CD8-positive, alpha-beta memory T cell (primary cell): Measurements from ENCODE around the gene RPGR. TPM values are rescaled to one million over a fixed set of nuclear protein-coding genes. Genes with fewer than 3 reads are reported as not detected.

Experiments used
- CTCF ChIA-PET: fragments of 350-600 bp; sonication (Branson Sonifier 250); formaldehyde crosslinking; loops from one replicate; lab custom pipeline; 2021; ENCODE audit warnings: antibody characterized with exemption; lab: Charles Lee
- POLR2A ChIA-PET: fragments of 350-600 bp; sonication (Branson Sonifier 250); formaldehyde crosslinking; loops from one replicate; lab custom pipeline; 2021; ENCODE audit warnings: antibody characterized with exemption; lab: Charles Lee
- DNase-seq, 5 donors: peaks; one replicate each; pipeline versions ENCODE4 v3.0.0 to v3.0.0-alpha.2; 2020 to 2022; ENCODE audit warnings: mixed read lengths in 1 of 5
- H3K27ac ChIP-seq: one replicate; pipeline ENCODE4 v1.7.0; 2013; ENCODE audit warnings: low read depth, mild to moderate bottlenecking, low read length, moderate library complexity
- H3K27me3 ChIP-seq: 2 replicates; pipeline ENCODE4 v1.7.0; 2013; ENCODE audit warnings: low read length, mild to moderate bottlenecking; ENCODE audit not compliant: insufficient read depth, poor library complexity, severe bottlenecking
- H3K36me3 ChIP-seq: 2 replicates; pipeline ENCODE4 v1.7.0; 2013; ENCODE audit warnings: mild to moderate bottlenecking, low read length, moderate library complexity; ENCODE audit not compliant: insufficient read depth
- H3K4me1 ChIP-seq: 2 replicates; pipeline ENCODE4 v1.7.0; 2013; ENCODE audit warnings: mild to moderate bottlenecking, low read length, moderate library complexity; ENCODE audit not compliant: insufficient read depth
- H3K4me3 ChIP-seq: 2 replicates; pipeline ENCODE4 v1.7.0; 2013; ENCODE audit warnings: mild to moderate bottlenecking, low read length
- H3K9me3 ChIP-seq: 2 replicates; pipeline ENCODE4 v1.7.0; 2013; ENCODE audit warnings: mild to moderate bottlenecking, low read length
- H3K27ac Mint-ChIP-seq, 8 donors: one replicate each; pipeline ENCODE4 v1.8.0; 2020 to 2021; ENCODE audit warnings: mixed read lengths in 8 of 8, mild to moderate bottlenecking in 6 of 8, inconsistent platforms in 3 of 8, moderate library complexity in 3 of 8
- H3K27me3 Mint-ChIP-seq, 2 donors: one replicate each; pipeline ENCODE4 v1.8.0; 2020 to 2021; ENCODE audit warnings: mixed read lengths in 2 of 2, mild to moderate bottlenecking in 1 of 2, moderate library complexity in 1 of 2
- H3K36me3 Mint-ChIP-seq, 3 donors: one replicate each; pipeline ENCODE4 v1.8.0; 2020 to 2021; ENCODE audit warnings: mixed read lengths in 3 of 3, inconsistent platforms in 1 of 3, mild to moderate bottlenecking in 1 of 3
- H3K4me1 Mint-ChIP-seq, 3 donors: one replicate each; pipeline ENCODE4 v1.8.0; 2020 to 2021; ENCODE audit warnings: mixed read lengths in 3 of 3, inconsistent platforms in 1 of 3, mild to moderate bottlenecking in 1 of 3
- H3K4me3 Mint-ChIP-seq, 7 donors: one replicate each; pipeline ENCODE4 v1.8.0; 2020 to 2021; ENCODE audit warnings: mixed read lengths in 7 of 7, mild to moderate bottlenecking in 6 of 7, moderate library complexity in 4 of 7, inconsistent platforms in 2 of 7
- H3K9me3 Mint-ChIP-seq, 5 donors: one replicate each; pipeline ENCODE4 v1.8.0; 2020 to 2022; ENCODE audit warnings: mixed read lengths in 5 of 5, mild to moderate bottlenecking in 3 of 5, moderate library complexity in 2 of 5, inconsistent platforms in 1 of 5
- polyA plus RNA-seq: library from polyadenylated mRNA; unstranded; fragments of 300-500 nt; fragmentation: Illumina TruSeq; gene quantifications from one replicate; pipeline ENCODE4 v1.2.3, GENCODE V29; 2021
- total RNA-seq, 2 experiments: library from RNA; stranded (reverse); gene quantifications; one replicate each; pipeline ENCODE4 v1.2.3, GENCODE V29; 2021

Gene RPGR
- total and polyA plus RNA-seq, 3 experiments from 2014 or later = 7.1 to 11.1 (median 8.5) TPM

- no peaks in the 10 kb centered on the region for H3K9me3 Mint-ChIP-seq
- Histone ChIP-seq H3K27me3 (no peaks in the 10 kb centered on the region), H3K27ac (no peak overlapping the region), H3K4me3 (no peak overlapping the region), H3K36me3 (no peaks in the 10 kb centered on the region), H3K4me1 (no peaks in the 10 kb centered on the region), H3K9me3 (no peaks in the 10 kb centered on the region)
- peaks cover 3 to 41% (median 6%) of the 10 kb centered on the region in 3 donors for H3K36me3 Mint-ChIP-seq
- POLR2A ChIA-PET = no interaction called here
- CTCF ChIA-PET = no interaction called here
- H3K27me3 Mint-ChIP-seq = no peaks in the 10 kb centered on the region
- no peak overlapping the region for H3K4me3 Mint-ChIP-seq
- H3K4me1 Mint-ChIP-seq = no peaks in the 10 kb centered on the region
- H3K27ac Mint-ChIP-seq = no peak overlapping the region
- DNase-seq = no peak
Measured at GRCh38 chrX:38318196-38318595, 9.1 kb downstream of the RPGR start.

- Mint-ChIP-seq H3K27me3 (peaks cover 0 to 1% of the 10 kb centered on the region in 2 donors), H3K4me3 (no peak overlapping the region), H3K9me3 (no peaks in the 10 kb centered on the region), H3K27ac (no peak overlapping the region), H3K36me3 (peaks cover 3 to 44% (median 6%) of the 10 kb centered on the region in 3 donors), H3K4me1 (no peaks in the 10 kb centered on the region)
- Histone ChIP-seq H3K27ac (no peak overlapping the region), H3K4me1 (no peaks in the 10 kb centered on the region), H3K9me3 (no peaks in the 10 kb centered on the region), H3K27me3 (no peaks in the 10 kb centered on the region), H3K36me3 (no peaks in the 10 kb centered on the region), H3K4me3 (no peak overlapping the region)
- DNase-seq = no peak
- ChIA-PET POLR2A (no interaction called here), CTCF (no interaction called here)
Measured at GRCh38 chrX:38315186-38315585, 12.1 kb downstream of the RPGR start.

DNA sequence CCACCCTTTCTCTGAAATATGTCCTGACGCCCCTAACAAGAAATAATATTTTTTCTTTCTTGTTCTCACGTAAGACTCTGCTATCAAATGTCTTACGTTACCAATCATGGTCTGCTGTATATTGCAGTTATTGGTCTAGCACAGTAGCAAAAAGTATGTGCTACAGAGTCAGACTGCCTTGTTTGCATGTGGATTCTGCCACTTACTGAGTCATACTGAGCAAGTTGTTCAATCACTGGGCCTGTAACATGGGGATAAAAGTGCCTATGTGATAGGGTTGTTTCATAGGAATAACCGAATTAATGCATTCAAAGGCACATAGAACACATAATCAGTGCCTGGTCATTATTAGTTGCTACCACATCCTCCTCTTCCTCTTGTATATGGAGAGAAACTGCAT is 14.1 kb downstream of the RPGR start:
- no peaks in the 10 kb centered on the region for H3K4me1 ChIP-seq
- H3K36me3 ChIP-seq = no peaks in the 10 kb centered on the region
- POLR2A ChIA-PET = no interaction called here
- Mint-ChIP-seq H3K27ac (no peak overlapping the region), H3K36me3 (peaks cover 3 to 40% (median 6%) of the 10 kb centered on the region in 3 donors), H3K4me1 (no peaks in the 10 kb centered on the region), H3K4me3 (no peak overlapping the region), H3K9me3 (no peaks in the 10 kb centered on the region), H3K27me3 (peaks cover 0 to 1% of the 10 kb centered on the region in 2 donors)
- no peak overlapping the region for H3K27ac ChIP-seq
- H3K4me3 ChIP-seq = no peak overlapping the region
- DNase-seq = no peak
- H3K9me3 ChIP-seq = no peaks in the 10 kb centered on the region
- no peaks in the 10 kb centered on the region for H3K27me3 ChIP-seq
- CTCF ChIA-PET = no interaction called here

GRCh38 chrX:38312436-38312835 is 14.9 kb downstream of the RPGR start:
- H3K36me3 ChIP-seq = no peaks in the 10 kb centered on the region
- CTCF ChIA-PET = no interaction called here
- no peak for DNase-seq

GRCh38 chrX:38311743-38312142 is 15.6 kb downstream of the RPGR start:
- H3K27me3 ChIP-seq = no peaks in the 10 kb centered on the region
- CTCF ChIA-PET = no interaction called here
- H3K9me3 ChIP-seq = no peaks in the 10 kb centered on the region
- peaks cover 0 to 1% of the 10 kb centered on the region in 2 donors for H3K27me3 Mint-ChIP-seq
- H3K27ac Mint-ChIP-seq = no peak overlapping the region
- no peaks in the 10 kb centered on the region for H3K9me3 Mint-ChIP-seq
- H3K27ac ChIP-seq = no peak overlapping the region
- H3K4me3 ChIP-seq = no peak overlapping the region
- H3K36me3 ChIP-seq = no peaks in the 10 kb centered on the region
- no peaks in the 10 kb centered on the region for H3K4me1 Mint-ChIP-seq
- peaks cover 3 to 36% (median 7%) of the 10 kb centered on the region in 3 donors for H3K36me3 Mint-ChIP-seq
- DNase-seq = no peak
- POLR2A ChIA-PET = no interaction called here
- H3K4me1 ChIP-seq = no peaks in the 10 kb centered on the region
- no peak overlapping the region for H3K4me3 Mint-ChIP-seq

More at GRCh38 chrX:38312436-38312835, 14.9 kb downstream of the RPGR start:
- no peaks in the 10 kb centered on the region for H3K9me3 ChIP-seq
- H3K27ac ChIP-seq = no peak overlapping the region
- no peaks in the 10 kb centered on the region for H3K27me3 ChIP-seq
- Mint-ChIP-seq H3K9me3 (no peaks in the 10 kb centered on the region), H3K27ac (no peak overlapping the region), H3K4me3 (no peak overlapping the region), H3K27me3 (peaks cover 0 to 1% of the 10 kb centered on the region in 2 donors), H3K36me3 (peaks cover 3 to 41% (median 7%) of the 10 kb centered on the region in 3 donors), H3K4me1 (no peaks in the 10 kb centered on the region)
- H3K4me1 ChIP-seq = no peaks in the 10 kb centered on the region
- POLR2A ChIA-PET = no interaction called here
- no peak overlapping the region for H3K4me3 ChIP-seq

- no peaks in the 10 kb centered on the region for H3K27me3 ChIP-seq
Measured at GRCh38 chrX:38305971-38306370, 21.3 kb downstream of the RPGR start.

DNA sequence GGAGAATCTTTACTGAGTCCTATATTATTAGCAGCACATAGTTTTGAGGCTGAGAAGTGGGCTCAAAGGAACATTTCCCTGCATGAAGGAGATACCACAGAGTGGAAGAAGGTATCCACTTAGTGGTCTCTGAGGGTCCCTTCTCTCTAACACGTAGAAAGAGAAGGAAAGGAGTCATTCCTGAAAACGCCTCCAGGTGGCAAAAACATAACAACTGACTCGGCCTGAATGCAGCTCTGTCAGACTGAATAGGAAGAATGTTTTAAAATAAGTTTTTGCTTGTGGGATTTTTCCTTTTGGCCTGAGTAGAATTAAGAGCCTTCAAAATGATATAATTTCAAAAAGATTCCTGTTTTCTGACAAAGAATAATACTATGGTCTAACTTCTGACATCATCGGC is 23.3 kb downstream of the RPGR start:
- POLR2A ChIA-PET = no interaction called here
- CTCF ChIA-PET = no interaction called here
- H3K4me3 Mint-ChIP-seq = no peak overlapping the region

More at GRCh38 chrX:38305971-38306370, 21.3 kb downstream of the RPGR start:
- no peak overlapping the region for H3K27ac ChIP-seq
- no peaks in the 10 kb centered on the region for H3K9me3 ChIP-seq
- ChIA-PET CTCF (interaction anchor here (1.6 kb wide), 1 partner anchor 22 kb away, joined by 5 read pairs; the partner anchor contains the start of gene RPGR), POLR2A (no interaction called here)
- Mint-ChIP-seq H3K4me1 (no peaks in the 10 kb centered on the region), H3K27ac (no peak overlapping the region), H3K36me3 (peaks cover 0 to 40% (median 2%) of the 10 kb centered on the region in 3 donors), H3K4me3 (no peak overlapping the region), H3K27me3 (peaks cover 0 to 2% of the 10 kb centered on the region in 2 donors), H3K9me3 (no peaks in the 10 kb centered on the region)
- H3K36me3 ChIP-seq = no peaks in the 10 kb centered on the region
- H3K4me3 ChIP-seq = no peak overlapping the region
- H3K4me1 ChIP-seq = no peaks in the 10 kb centered on the region
- no peak for DNase-seq

GRCh38 chrX:38293741-38294140 is 33.6 kb downstream of the RPGR start:
- H3K4me1 Mint-ChIP-seq = no peaks in the 10 kb centered on the region
- H3K27me3 Mint-ChIP-seq = no peaks in the 10 kb centered on the region
- Histone ChIP-seq H3K9me3 (no peaks in the 10 kb centered on the region), H3K4me1 (no peaks in the 10 kb centered on the region), H3K36me3 (no peaks in the 10 kb centered on the region), H3K4me3 (no peak overlapping the region), H3K27ac (no peak overlapping the region), H3K27me3 (no peaks in the 10 kb centered on the region)
- no peak overlapping the region for H3K4me3 Mint-ChIP-seq
- CTCF ChIA-PET = no interaction called here
- no peak for DNase-seq
- no peak overlapping the region for H3K27ac Mint-ChIP-seq
- peaks cover 0 to 17% (median 0%) of the 10 kb centered on the region in 3 donors for H3K36me3 Mint-ChIP-seq
- no peaks in the 10 kb centered on the region for H3K9me3 Mint-ChIP-seq
- POLR2A ChIA-PET = no interaction called here

More for the DNA sequence above, 23.3 kb downstream of the RPGR start:
- H3K27me3 ChIP-seq = no peaks in the 10 kb centered on the region
- H3K36me3 Mint-ChIP-seq = peaks cover 0 to 34% (median 2%) of the 10 kb centered on the region in 3 donors
- peaks cover 0 to 2% of the 10 kb centered on the region in 2 donors for H3K27me3 Mint-ChIP-seq
- no peak overlapping the region for H3K27ac Mint-ChIP-seq
- no peaks in the 10 kb centered on the region for H3K9me3 Mint-ChIP-seq
- no peak overlapping the region for H3K4me3 ChIP-seq
- DNase-seq = no peak
- no peaks in the 10 kb centered on the region for H3K9me3 ChIP-seq
- H3K4me1 ChIP-seq = no peaks in the 10 kb centered on the region
- H3K36me3 ChIP-seq = no peaks in the 10 kb centered on the region
- H3K4me1 Mint-ChIP-seq = no peaks in the 10 kb centered on the region
- no peak overlapping the region for H3K27ac ChIP-seq
